Neuron (in vitro differentiated cells): Measurements from ENCODE around the gene AGPAT4.

ENCODE experiments used
- H2AFZ ChIP-seq: one replicate; pipeline ENCODE4 v1.6.1; 2013; ENCODE audit warnings: low read depth, mild to moderate bottlenecking, inconsistent platforms, low read length, moderate library complexity
- H3K27me3 ChIP-seq: one replicate; pipeline ENCODE4 v1.6.1; 2013; ENCODE audit warnings: low read length; ENCODE audit not compliant: insufficient read depth
- H3K36me3 ChIP-seq: one replicate; pipeline ENCODE4 v1.6.1; 2013; ENCODE audit warnings: low read length; ENCODE audit not compliant: insufficient read depth
- H3K4me1 ChIP-seq: one replicate; pipeline ENCODE4 v1.6.1; 2013; ENCODE audit warnings: low read length; ENCODE audit not compliant: insufficient read depth
- H3K4me3 ChIP-seq: 2 replicates; pipeline ENCODE4 v1.5.1; 2013; ENCODE audit warnings: mild to moderate bottlenecking, low read length, moderate library complexity
- H3K9me3 ChIP-seq: one replicate; pipeline ENCODE4 v1.6.1; 2013; ENCODE audit warnings: low read length

AGPAT4 gene

GRCh38 chr6:161274488-161274858 lies 612 bp upstream of the AGPAT4 start:
- H3K4me1 ChIP-seq = peaks cover 19% of the 10 kb centered on the region
- no peaks in the 10 kb centered on the region for H3K9me3 ChIP-seq
- no peaks in the 10 kb centered on the region for H3K27me3 ChIP-seq

GRCh38 chr6:161273274-161273751 lies 548 bp downstream of the AGPAT4 start:
- Histone ChIP-seq H3K27me3 (no peaks in the 10 kb centered on the region), H3K4me1 (peaks cover 19% of the 10 kb centered on the region), H3K9me3 (peaks cover 4% of the 10 kb centered on the region), H2AFZ (peak overlapping the region; percentile 48), H3K36me3 (peaks cover 10% of the 10 kb centered on the region), H3K4me3 (peak overlapping the region; percentile 98)

More at GRCh38 chr6:161274488-161274858, 612 bp upstream of the AGPAT4 start:
- H3K4me3 ChIP-seq = peak overlapping the region; percentile 98
- peak overlapping the region; percentile 41 for H2AFZ ChIP-seq
- peaks cover 10% of the 10 kb centered on the region for H3K36me3 ChIP-seq

GRCh38 chr6:161272635-161273273 lies 1.1 kb downstream of the AGPAT4 start:
- H3K9me3 ChIP-seq = peaks cover 8% of the 10 kb centered on the region
- peaks cover 12% of the 10 kb centered on the region for H3K36me3 ChIP-seq
- H2AFZ ChIP-seq = peak overlapping the region; percentile 48
- H3K4me1 ChIP-seq = peaks cover 19% of the 10 kb centered on the region
- H3K4me3 ChIP-seq = peak overlapping the region; percentile 98
- no peaks in the 10 kb centered on the region for H3K27me3 ChIP-seq

DNA sequence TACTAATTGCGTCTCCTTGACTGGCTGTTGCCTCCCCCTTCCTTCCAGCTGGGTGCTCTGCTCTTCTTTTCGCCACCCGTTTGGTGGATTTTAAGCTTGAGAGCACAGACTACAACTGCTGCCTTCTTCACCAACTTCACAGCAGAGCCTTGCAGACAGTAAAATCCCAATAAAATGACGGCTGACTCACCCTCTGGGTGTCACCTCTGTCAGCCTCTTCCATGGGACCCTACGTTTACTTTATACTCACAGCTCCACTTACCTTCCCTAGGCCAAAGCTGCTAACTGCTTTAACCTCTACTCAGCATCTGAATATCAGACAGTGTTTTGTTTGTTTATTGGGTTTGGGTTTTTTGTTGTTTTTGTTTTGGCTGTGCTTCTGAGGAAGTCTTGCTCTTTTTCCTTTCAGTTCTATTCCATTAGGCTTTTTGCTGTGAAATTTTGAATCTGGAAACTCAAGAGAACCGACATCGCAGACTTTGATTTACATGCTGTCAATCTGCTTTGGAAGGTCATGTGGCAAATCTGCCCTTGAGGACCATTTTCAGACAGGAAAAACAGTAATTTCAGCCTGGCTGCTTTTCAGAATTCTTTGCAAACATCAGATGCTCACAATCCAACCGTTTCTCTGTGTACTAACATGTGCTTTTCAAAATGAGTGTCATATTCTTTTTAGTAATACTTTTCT lies 2.4 kb downstream of the AGPAT4 start:
- H3K36me3 ChIP-seq = peaks cover 14% of the 10 kb centered on the region
- no peaks in the 10 kb centered on the region for H3K27me3 ChIP-seq
- H3K4me1 ChIP-seq = peaks cover 21% of the 10 kb centered on the region
- H3K4me3 ChIP-seq = peak overlapping the region; percentile 98
- H3K9me3 ChIP-seq = peaks cover 8% of the 10 kb centered on the region
- no peak overlapping the region for H2AFZ ChIP-seq

- Histone ChIP-seq H3K36me3 (peaks cover 18% of the 10 kb centered on the region), H3K4me3 (no peak overlapping the region), H2AFZ (no peak overlapping the region), H3K9me3 (peaks cover 8% of the 10 kb centered on the region), H3K4me1 (peaks cover 22% of the 10 kb centered on the region), H3K27me3 (no peaks in the 10 kb centered on the region)
Observed at GRCh38 chr6:161270116-161270515, 3.7 kb downstream of the AGPAT4 start.

GRCh38 chr6:161269310-161269709 lies 4.6 kb downstream of the AGPAT4 start:
- Histone ChIP-seq H3K9me3 (peaks cover 8% of the 10 kb centered on the region), H3K4me3 (no peak overlapping the region), H2AFZ (no peak overlapping the region), H3K36me3 (peaks cover 21% of the 10 kb centered on the region), H3K27me3 (no peaks in the 10 kb centered on the region), H3K4me1 (peaks cover 18% of the 10 kb centered on the region)

GRCh38 chr6:161268531-161269210 lies 5.2 kb downstream of the AGPAT4 start:
- Histone ChIP-seq H3K9me3 (peaks cover 8% of the 10 kb centered on the region), H3K4me1 (peaks cover 16% of the 10 kb centered on the region), H2AFZ (no peak overlapping the region), H3K27me3 (no peaks in the 10 kb centered on the region), H3K36me3 (peaks cover 26% of the 10 kb centered on the region), H3K4me3 (no peak overlapping the region)

DNA sequence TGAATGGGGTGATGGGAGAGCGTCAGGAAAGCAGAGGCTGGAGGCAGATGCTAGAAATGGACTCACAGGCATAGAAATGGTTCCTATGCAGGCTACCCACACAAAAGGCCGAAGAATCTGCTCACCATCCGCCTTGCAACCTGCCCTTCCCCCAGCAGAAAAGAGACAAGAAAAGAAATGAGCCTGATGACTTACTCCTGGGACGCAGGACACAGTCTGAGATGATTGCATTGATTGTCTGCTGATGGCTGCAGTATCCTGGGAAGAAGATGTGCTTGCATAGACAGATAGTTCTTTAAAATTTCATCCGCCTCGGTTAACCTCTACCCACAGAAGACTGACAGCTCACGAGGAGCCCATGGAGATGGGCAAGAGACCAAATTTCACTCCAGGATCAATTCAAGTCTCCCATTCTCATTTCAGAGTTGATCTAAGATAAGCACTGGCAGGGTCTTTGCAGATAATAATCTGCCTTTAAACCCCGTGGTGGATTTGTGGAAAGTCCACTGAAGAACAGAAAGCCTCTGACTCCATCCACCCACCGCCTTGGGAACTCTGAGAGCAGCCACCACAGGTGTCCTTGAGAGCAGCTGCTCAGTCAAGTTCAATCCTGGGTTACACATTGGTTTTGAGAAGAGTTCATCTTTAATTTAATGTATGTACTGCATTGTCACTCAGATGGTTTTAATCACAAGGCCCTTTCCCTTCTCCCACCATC lies 7.2 kb downstream of the AGPAT4 start:
- no peaks in the 10 kb centered on the region for H3K27me3 ChIP-seq
- H2AFZ ChIP-seq = no peak overlapping the region
- H3K9me3 ChIP-seq = peaks cover 8% of the 10 kb centered on the region
- peaks cover 37% of the 10 kb centered on the region for H3K36me3 ChIP-seq
- H3K4me1 ChIP-seq = peaks cover 11% of the 10 kb centered on the region
- no peak overlapping the region for H3K4me3 ChIP-seq

DNA sequence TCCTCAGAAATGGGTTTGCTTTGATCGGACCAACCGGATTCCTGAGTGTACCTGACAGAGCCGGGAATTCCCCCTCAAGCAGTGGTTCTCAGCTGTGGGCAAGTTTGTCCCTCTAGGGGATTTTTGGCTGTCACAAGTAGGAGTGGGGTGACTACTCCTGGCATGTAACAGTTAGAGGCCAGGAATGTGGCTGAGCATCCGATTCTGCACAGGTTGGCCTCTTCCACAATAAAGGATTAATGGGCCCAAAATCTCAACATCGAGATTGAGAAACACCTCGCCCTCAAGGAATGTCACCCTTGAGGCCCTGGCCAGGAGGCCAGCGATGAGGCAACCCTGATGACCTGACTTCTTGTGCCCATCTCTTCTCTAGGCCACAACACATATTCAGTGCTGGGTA lies 7.9 kb downstream of the AGPAT4 start:
- Histone ChIP-seq H3K4me1 (peaks cover 4% of the 10 kb centered on the region), H3K36me3 (peaks cover 43% of the 10 kb centered on the region), H3K9me3 (peaks cover 10% of the 10 kb centered on the region), H3K27me3 (no peaks in the 10 kb centered on the region), H3K4me3 (no peak overlapping the region), H2AFZ (no peak overlapping the region)

- Histone ChIP-seq H3K36me3 (peaks cover 43% of the 10 kb centered on the region), H3K4me1 (peaks cover 3% of the 10 kb centered on the region), H3K4me3 (no peak overlapping the region), H3K27me3 (no peaks in the 10 kb centered on the region), H3K9me3 (peaks cover 11% of the 10 kb centered on the region), H2AFZ (no peak overlapping the region)
Observed at GRCh38 chr6:161265554-161265953, 8.3 kb downstream of the AGPAT4 start.

DNA sequence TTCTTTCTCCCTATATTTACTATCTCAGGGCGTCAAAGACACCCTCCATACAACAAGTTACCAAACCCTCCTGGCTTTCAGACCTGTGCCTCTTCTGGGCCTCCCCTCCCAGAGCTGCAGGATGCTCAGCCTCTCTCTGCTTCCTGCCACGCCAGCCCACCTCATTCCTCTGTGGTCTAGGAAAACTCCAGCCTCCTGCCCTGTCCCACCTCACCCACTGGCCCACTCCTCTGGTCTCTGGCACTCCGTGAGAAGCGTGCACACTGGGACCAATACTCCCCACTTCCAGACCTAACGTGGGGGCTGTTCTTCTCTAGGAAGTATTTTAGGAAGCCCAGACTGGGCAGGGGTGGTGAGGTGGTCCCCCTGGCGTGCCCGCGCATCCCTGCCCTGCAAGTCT lies 9.7 kb downstream of the AGPAT4 start:
- Histone ChIP-seq H3K4me1 (peaks cover 3% of the 10 kb centered on the region), H3K36me3 (peaks cover 47% of the 10 kb centered on the region)

DNA sequence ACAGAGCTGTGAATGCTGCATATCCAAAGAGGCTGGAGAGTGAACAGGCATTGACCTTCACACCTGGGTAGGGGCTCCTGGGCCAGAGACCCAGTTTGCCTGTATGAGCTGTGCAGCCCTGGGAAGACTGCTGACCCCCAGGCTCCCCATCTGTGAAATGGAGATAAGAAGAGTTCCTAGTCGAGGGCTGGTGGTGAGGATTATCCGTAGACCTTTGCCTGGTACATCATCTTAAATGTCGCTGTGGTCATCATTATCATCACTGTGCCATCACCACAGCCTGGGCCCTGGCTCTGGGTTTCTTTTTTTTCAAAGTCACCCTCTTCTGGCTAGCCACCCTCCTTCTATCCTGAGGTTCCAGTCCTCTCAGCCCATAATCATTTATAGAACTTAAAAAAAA lies 12.0 kb downstream of the AGPAT4 start:
- no peak overlapping the region for H2AFZ ChIP-seq
- peaks cover 3% of the 10 kb centered on the region for H3K4me1 ChIP-seq
- no peaks in the 10 kb centered on the region for H3K27me3 ChIP-seq
- H3K9me3 ChIP-seq = peaks cover 8% of the 10 kb centered on the region
- no peak overlapping the region for H3K4me3 ChIP-seq
- peaks cover 45% of the 10 kb centered on the region for H3K36me3 ChIP-seq

More for the DNA sequence above, 9.7 kb downstream of the AGPAT4 start:
- Histone ChIP-seq H3K27me3 (no peaks in the 10 kb centered on the region), H2AFZ (no peak overlapping the region), H3K9me3 (peaks cover 15% of the 10 kb centered on the region), H3K4me3 (no peak overlapping the region)

- H3K36me3 ChIP-seq = peaks cover 42% of the 10 kb centered on the region
- H3K4me1 ChIP-seq = no peaks in the 10 kb centered on the region
- no peaks in the 10 kb centered on the region for H3K27me3 ChIP-seq
- H3K9me3 ChIP-seq = peaks cover 8% of the 10 kb centered on the region
- H3K4me3 ChIP-seq = no peak overlapping the region
- H2AFZ ChIP-seq = no peak overlapping the region
Observed at GRCh38 chr6:161261325-161261724, 12.5 kb downstream of the AGPAT4 start.
